Activated CD4-positive, alpha-beta T cell treated with anti-CD3 and anti-CD28 coated beads, Interleukin-2, amount 50 U/mL, for 4 hours (primary cell): ENCODE measurements around the gene SLC39A6.
A peak's percentile ranks its signal among the peaks of the same experiment; 100 is the strongest.
"Not testable (repeated sequence)": the region's sequence is repeated elsewhere in the genome, so short reads cannot be mapped to it uniquely, and the experiment has no call there.

Experiments
- DNase-seq, 2 experiments: peaks; one replicate each; pipeline ENCODE4 v3.0.0-alpha.2; 2020

The SLC39A6 gene

DNA sequence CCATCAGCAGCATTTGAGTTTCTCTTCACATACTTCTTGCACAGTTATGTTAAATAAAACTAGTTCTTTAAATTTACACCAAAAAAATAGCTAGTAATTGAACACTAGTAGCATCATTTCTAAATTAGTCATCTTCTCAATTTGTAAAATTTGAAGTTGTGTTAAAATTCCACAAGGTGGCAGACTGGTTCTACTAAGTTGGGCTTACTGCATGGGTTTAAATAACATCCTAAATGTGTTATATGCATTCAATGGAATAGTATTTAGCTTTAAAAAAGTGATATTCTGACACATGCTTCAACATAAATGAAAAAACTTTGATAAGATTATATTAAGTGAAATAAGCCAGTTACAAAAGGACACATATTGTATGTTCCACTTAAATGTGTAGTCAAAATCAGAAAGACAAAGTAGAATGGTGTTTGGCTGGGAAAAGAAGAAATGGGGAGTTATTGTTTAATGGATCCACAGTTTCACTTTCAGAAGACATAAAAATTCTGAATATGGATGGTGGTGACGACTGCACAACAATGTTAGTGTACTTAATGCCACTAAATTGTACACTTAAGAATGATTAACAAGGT is 33.1 kb downstream of the SLC39A6 start:
- no peak for DNase-seq

DNA sequence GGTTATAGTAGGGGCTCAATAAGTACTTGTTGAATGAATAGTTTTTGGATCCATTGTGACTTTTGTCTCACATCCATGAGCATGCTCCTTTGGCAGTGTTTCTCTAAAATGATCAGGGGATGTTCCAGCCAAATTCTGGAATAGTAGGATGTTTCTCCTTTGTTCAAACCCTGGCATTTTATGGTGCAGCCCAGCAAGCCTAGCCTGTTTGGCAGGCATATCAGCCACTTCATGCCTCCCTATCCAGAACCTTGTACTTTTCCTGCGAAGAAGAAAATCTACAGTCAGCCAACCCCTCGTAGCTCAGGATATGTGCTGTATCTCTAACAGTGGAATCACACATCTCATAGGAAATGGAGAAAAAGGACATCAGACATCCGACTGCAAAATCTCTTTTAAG is 34.7 kb downstream of the SLC39A6 start:
- no peak for DNase-seq

DNA sequence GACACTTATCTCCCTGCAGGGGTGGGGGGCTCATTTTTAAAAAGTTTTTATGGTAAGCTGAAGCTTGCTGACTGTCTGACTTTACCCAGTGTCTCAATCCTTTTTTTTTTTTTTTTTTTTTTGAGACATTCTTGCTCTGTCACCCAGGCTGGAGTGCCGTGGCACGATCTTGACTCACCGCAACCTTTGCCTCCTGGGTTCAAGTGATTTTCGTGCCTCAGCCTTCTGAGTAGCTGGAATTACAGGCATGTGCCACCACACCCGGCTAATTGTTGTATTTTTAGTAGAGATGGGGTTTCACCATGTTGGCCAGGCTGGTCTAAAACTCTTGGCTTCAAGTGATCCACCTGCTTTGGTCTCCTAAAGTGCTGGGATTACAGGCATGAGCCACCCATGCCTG is 37.0 kb downstream of the SLC39A6 start:
- not testable (repeated sequence) for DNase-seq

DNA sequence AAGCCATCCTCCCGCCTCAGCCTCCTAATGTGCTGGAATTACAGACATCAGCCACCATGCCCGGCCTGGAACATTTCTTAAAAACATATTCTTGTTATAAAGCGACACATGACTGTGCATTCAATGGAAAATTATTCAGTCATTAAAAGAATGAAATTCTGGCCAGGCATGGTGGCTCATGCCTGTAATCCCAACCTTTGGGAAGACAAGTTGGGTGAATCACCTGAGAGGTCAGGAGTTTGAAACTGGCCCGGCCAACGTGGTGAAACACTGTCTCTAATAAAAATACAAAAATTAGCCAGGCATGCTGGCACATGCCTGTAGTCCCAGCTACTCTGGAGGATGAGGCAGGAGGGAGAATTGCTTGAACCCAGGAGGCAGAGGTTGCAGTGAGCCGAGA is 40.1 kb downstream of the SLC39A6 start:
- no peak for DNase-seq

DNA sequence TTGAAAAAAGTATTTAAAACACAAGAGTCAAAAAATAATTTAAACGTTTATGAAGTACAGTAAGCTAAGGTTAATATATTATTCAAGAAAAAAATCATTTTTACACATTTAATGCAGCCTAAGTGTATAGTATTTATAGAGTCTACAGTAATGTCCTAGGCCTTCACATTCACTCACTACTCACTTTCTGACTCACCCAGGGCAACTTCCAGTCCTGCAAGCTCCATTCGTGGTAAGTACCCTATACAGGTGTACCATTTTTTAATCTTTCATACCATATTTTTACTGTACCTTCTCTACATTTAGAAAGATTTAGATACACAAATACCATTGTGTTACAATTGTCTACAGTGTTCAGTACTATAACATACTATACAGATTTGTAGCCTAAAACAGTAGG is 40.9 kb downstream of the SLC39A6 start:
- DNase-seq: no peak

DNA sequence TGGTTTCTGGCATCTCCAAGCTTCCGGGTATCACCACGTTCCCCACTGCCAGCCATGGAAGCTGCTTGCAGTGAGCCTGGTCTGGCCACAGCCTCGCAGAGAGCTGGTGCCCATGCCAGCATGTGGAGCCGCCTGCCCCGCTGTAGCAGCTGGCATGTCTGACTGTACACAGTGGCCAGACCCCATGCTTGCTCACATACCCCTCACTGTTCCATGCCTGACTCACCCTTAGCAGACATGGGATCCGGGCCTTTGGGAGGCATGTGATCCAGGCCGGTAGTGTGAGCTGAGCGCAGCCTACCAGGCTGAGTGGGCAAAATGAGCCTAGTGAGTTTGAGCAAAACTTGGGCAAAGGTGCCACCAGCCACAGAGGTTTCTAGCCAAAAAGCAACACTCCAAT is 43.0 kb downstream of the SLC39A6 start:
- no peak for DNase-seq

DNA sequence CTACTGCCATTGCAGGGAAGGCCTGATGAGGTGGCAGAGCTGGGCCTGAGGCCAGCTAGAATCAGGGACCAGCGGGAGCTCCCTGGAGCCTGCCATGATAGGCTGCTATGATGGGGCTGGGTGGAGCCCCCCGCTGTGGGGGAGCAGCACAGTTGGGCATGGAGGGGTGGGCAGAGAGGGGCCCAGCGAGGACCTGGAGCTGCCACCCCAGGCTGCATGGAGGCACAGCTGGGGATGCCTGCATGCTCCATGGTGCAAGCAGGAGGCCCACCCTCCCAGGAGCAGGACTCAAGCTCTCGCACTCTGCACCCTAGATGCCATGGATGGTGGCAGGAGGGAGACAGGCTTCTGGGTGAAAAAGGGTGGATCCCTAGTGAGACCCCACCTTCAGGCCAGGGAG is 43.9 kb downstream of the SLC39A6 start:
- no peak for DNase-seq

DNA sequence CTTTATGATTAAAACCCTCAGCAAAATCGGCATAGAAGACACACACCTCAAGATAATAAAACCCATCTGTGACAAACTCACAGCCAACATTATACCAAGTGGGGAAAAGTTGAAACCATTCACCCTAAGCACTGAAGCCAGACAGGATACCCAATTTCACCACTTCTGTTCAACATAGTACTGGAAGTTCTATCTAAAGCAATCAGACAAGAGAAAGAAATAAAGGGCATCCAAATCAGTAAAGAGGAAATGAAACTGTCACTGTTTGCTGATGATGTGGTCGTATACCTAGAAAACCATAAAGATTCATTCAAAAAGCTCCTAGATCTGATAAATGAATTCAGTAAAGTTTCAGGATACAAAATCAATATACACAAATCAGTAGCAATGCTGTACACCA is 45.4 kb downstream of the SLC39A6 start:
- DNase-seq: no peak

DNA sequence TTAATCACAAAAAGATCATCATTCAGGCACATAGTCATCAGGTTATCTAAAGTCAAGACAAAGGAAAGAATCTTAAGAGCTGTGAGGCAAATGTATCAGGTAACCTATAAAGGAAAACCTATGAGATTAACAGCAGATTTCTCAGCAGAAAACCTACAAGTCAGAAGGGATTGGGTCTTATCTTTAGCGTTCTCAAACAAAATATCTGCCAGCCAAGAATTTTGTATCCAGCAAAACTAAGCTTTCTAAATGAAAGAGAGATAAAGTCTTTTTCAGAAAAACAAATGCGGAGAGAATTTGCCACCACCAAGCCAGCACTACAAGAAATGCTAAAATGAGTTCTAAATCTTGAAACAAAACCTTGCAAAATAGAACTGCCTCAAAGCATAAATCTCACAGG is 48.0 kb downstream of the SLC39A6 start:
- DNase-seq: not testable (repeated sequence)

DNA sequence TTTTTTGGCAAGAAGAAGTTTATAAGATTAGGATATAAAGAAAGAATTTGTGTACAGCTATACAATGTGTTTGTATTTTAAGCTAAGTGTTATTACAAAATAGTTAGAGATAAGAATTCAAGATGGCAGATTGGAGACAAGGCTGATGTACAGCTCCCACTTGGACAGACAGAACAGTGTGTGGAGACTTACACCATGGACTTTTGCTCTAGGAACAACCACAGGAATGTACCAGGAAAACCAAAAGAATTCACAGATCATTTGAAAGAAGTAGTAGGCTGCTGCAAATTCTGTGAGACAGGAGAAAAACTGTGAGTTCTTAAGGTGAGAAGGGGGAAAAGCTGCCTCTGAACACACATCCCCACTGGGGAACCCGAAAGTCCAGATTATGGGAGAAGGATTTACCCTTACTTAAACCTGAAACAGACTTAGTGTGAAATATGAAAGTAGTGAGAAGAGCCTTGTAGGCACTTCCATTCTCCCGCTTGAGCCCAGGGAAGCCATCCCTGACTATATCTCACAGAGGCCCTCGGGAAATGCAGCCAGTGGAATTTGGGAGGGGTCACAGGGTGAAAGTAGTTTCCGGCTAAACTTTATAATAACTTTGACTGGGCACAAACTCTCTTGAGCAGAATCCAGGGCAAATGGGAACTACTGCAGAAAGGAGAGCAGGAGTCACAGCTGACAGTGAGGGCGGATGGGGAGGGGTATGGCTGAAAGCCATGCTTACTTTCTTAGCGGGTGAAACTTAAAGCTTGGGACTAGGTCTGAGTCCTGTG is 50.2 kb downstream of the SLC39A6 start:
- no peak for DNase-seq

DNA sequence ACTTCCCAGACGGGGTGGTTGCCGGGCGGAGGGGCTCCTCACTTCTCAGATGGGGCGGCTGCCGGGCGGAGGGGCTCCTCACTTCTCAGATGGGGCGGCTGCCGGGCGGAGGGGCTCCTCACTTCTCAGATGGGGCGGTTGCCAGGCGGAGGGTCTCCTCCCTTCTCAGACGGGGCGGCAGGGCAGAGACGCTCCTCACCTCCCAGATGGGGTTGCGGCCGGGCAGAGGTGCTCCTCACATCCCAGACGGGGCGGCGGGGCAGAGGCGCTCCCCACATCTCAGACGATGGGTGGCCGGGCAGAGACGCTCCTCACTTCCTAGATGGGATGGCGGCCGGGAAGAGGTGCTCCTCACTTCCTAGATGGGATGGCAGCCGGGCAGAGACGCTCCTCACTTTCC is 51.4 kb downstream of the SLC39A6 start:
- DNase-seq: not testable (repeated sequence)

DNA sequence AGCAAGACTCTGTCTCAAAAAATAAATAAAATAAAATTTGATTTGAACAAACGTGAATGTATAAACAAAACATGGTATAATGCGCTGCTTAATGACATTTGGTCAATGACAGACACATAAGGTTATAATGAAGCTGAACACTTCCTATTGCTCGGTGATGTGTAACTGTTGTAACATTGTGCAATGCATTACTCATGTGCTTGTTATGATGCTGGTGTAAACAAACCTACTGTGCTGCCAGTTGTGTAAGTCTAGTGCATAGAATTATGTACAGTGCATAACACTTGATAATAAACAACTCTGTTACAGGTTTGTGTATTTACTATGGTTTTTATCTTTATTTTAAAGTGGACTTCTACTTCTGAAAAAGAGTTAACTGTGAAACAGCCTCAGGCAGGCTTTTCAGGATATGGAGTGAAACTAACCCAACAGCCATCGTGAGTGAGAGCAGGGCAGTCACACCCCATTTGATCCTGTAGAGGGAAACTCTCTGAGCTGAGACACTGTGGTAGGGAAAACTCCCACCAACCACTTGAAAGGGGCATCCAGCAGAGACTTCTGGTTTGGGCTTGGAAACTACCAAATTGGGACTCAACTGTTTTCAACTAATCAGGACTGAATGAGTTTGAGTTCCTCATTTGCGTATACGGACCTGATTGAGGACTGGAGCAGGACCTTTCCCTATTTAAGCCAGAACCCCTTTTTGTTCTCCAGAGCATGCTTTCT is 53.1 kb downstream of the SLC39A6 start:
- DNase-seq: no peak

DNA sequence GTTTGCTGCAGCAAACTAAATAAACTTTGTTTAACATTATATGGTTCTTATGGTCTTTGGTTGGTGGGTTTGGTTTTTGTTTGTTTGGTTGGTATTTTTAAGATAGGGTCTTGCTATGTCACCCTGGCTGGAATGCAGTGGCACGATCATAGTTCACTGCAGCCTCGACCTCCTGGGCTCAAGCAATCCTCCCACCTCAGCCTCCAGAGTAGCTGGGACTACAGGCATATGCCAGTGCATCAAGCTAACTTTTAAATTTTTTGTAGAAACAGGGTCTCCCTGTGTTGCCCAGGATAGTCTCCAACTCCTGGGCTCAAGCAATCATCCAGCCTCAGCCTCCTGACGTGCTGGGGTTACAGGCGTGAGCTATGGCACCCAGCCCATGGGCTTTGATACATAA is 54.7 kb downstream of the SLC39A6 start:
- no peak for DNase-seq

DNA sequence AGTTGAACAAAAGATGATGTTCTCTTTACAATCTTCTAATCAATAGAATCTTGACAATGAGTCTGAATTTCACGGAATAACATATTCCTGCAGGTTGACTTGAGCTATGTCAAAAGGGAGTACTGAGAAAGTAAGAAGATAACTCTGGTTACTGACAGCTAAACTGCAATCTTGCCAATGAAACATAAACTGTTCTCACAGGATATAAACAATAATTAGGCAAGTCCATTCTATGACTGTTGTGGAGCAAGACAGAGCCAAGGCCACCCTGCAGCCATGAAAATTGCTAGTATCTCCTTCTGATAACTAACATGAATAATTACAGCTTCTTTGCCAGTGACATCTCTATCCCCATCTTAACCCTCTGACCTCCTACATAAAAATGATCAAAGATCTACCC is 55.5 kb downstream of the SLC39A6 start:
- DNase-seq: no peak

DNA sequence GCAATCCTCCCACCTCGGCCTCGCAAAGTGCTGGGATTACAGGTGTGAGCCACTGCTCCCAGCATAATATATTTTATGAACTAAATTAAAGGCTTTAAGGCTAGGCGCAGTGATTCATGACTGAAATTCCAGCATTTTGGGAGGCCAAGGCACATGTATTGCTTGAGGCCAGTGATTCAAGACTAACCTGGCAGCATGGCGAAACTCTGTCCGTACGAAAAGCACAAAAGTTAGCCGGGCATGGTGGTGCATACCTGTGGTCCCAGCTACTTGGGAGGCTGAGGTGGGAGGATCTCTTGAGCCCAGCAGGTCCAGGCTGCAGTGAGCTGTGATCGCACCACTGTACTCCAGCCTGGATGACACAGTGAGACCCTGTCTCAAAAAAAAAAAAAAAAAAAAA is 56.7 kb downstream of the SLC39A6 start:
- DNase-seq: not testable (repeated sequence)

DNA sequence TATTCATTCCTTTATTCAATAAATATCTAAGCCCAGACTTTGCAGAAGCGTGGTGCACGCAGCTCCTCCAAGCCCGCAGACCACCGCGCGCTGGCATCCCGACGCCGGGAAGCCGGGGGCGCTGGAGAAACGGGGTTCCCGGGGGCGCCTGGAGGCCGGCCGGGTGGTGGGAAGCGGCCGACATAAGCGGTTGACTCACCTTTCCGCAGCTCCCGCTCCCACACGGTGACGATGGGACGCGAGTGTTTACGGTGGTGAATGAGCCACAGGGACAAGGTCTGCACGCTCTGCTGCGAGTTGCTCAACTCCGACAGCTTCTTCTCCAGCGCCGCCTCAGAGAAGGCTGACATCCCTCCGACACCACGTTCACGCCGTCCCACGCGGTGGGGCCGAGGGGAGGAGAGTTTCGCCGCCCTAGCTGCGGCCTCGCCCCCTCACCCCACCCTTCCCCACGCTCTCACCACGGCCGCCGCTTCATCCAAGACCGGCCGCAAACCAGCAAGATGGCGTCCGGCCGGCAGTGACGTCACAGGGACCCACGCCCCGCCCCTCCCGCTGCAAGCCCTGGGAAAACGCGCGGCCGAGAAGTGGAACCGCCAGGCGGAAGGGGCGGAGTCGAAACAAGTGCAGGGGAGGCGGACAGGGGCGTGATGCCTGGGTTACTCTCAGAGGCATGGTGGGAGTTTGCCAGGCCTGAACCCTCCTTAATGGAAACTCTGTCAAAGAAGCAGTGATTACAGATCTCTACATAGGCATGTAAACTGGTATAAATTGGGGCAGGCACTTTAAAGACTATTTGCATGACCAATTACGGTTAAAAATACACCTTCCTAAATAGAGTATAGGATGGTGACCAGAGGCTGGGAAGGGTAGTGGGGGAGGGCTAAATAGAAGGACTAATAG is 61.8 kb downstream of the SLC39A6 start, which contains the start of gene RPRD1A:
Gene RPRD1A, minus strand, starts transcription at position 505 of the 903 bp plus-strand sequence. Its CDS starts 155 bp downstream, at position 350.
- peak; percentile 98 for DNase-seq

DNA sequence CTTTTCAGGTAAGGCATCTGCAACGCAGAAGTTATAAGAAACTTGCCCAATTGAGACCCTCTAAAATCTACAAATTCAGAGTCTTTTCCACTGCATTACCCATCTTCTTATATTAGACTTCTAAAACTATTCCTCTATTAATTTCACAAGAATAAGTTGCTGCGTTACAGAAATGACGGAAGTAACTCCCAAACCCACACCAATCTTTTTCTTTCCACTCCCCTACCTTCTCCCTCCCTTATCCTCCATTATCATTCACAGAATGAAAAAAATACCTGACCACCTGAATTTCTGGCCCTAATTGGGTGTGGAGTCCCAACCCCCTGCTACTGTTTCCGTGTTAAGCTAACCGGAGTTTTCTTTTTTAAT is 62.5 kb downstream of the SLC39A6 start:
- DNase-seq: no peak

DNA sequence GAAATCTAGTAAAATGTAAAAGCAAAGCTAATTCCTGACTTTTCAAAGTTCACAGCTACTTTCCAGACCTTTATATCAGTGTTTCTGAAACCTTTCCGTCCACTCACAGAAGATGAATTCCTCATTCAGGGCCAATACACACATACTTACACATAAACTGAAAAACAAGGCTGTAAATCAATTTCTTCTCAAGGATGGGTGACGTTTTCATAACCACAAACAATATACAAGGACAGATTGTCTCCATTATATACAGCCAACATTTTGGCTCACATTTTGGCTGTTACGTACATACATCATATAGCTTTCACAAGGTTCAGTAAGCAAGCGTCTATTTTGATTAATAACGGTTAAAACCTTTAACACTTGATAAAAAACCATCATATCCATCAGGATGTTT is 63.1 kb downstream of the SLC39A6 start:
- no peak for DNase-seq

DNA sequence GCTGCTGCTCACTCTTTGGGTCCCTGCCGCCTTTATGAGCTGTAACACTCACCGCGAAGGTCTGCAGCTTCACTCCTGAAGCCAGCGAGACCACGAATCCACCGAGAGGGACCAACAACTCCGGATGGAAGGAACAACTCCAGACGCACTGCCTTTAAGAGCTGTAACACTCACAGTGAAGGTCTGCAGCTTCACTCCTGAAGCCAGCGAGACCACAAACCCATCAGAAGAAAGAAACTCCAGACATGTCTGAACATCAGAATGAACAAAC is 64.4 kb downstream of the SLC39A6 start:
- not testable (repeated sequence) for DNase-seq

DNA sequence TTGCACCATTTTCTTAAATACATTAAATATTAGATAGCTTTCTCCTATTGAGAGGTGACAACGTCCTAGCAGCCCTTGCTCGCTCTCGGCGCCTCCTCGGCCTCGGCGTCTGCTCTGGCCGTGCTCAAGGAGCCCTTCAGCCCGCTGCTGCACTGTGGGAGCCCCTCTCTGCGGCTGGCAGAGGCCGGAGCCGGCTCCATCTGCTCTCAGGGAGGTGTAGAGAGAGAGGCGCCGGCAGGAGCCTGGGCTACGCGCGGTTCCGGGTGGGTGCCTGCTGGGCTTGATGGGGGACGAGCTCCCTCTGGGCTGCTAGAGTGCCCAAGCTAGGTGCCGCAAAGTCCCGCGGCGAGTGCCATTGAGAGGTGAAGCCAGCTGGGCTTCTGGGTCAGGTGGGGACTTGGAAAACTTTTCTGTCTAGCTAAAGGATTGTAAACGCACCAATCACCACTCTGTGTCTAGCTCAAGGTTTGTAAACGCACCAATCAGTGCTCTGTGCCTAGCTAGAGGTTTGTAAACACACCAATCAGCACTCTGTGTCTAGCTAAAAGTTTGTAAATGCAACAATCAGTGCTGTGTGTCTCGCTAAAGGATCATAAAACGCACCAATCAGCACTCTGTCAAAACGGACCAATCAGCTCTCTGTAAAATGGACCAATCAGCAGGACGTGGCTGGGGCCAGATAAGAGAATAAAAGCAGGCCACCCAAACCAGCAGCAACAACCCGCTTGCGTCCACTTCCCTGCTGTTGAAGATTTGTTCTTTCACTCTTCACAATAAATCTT is 64.9 kb downstream of the SLC39A6 start:
- DNase-seq: no peak

DNA sequence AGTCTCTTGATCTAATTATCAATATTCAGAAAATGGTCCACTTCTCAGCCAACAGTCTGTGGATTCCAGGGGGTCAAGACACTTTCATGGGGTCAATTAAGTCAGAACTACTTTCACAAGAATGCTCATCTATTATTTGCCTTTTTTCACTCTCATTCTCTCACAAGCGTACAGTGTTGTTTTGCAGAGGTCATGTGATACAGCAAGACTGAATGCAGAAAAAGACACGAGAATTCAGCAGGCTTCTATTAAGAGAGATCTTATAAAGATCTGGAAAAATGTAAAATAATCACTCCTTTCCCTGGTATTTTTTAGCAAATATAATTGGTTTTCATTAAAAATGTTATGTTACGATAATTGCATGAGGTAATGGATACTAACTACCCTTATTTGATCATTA is 70.5 kb downstream of the SLC39A6 start:
- DNase-seq: no peak
